Activated T-helper 17 cell treated with anti-CD3 and anti-CD28 coated beads, Interleukin-2, amount 50 U/mL, for 72 hours (primary cell): ENCODE measurements around the gene AGMO. TPM values are rescaled to one million over a fixed set of nuclear protein-coding genes. Genes with fewer than 3 reads are reported as not detected.
"Not testable (repeated sequence)": the region's sequence is repeated elsewhere in the genome, so short reads cannot be mapped to it uniquely, and the experiment has no call there.

Source experiments
- ATAC-seq: fragments of 150-1000 bp; cut with Tn5 transposase; replicated peaks from 2 replicates; pipeline ENCODE4 v1.10.0; 2021; ENCODE audit warnings: mild to moderate bottlenecking, moderate library complexity
- H3K27ac Mint-ChIP-seq: one replicate; pipeline ENCODE4 v1.8.0; 2022; ENCODE audit warnings: mixed read lengths
- H3K27me3 Mint-ChIP-seq: one replicate; pipeline ENCODE4 v1.8.0; 2022; ENCODE audit warnings: mixed read lengths
- H3K36me3 Mint-ChIP-seq: one replicate; pipeline ENCODE4 v1.8.0; 2022; ENCODE audit warnings: low read depth, mild to moderate bottlenecking, mixed read lengths
- H3K4me1 Mint-ChIP-seq: one replicate; pipeline ENCODE4 v1.8.0; 2022; ENCODE audit warnings: mixed read lengths
- H3K4me3 Mint-ChIP-seq: one replicate; pipeline ENCODE4 v1.8.0; 2022; ENCODE audit warnings: mild to moderate bottlenecking, mixed read lengths
- H3K9me3 Mint-ChIP-seq: one replicate; pipeline ENCODE4 v1.8.0; 2022; ENCODE audit warnings: mixed read lengths
- total RNA-seq, 2 donors: library from RNA; stranded (reverse); gene quantifications; one replicate each; pipeline ENCODE4 v1.2.3, GENCODE V29; 2022

AGMO gene
- total RNA-seq, 2 donors from 2014 or later, result not detected

DNA sequence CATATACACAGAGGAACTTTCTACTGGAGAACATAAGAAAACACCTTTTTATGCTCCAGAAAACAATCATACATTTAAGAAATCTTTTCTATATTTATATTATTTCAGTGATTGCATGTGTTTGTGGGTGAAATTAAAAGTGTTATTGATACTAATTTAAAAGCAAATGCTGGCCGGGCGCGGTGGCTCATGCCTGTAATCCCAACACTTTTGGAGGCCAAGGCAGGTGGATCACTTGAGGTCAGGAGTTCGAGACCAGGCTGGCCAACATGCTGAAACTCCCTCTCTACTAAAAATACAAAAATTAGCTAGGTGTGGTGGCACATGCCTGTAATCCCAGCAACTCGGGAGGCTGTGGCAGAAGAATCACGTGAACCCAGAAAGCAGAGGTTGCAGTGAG lies 260.8 kb downstream of the AGMO start:
- H3K9me3 Mint-ChIP-seq, H3K4me1 Mint-ChIP-seq, H3K27ac Mint-ChIP-seq, ATAC-seq, H3K4me3 Mint-ChIP-seq, H3K27me3 Mint-ChIP-seq, H3K36me3 Mint-ChIP-seq: not testable (repeated sequence)

DNA sequence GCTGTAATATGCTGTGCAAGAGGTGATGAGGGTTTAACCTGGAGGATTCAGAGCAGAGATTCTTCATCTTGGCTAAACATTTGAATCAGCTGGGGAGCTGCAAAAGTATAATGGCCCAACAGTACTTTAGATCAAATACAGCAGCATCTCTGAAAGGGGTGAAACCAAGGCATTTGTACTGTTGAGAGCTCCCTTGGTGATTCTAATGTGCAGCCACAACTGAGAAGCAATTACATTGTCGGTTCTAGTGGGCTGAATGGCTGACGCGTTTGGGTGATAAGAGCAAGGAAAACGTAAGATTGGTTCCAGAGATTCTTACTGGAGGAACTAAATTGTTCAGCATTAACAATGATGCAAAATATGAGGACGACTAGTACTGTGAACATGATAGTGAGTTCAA lies 269.7 kb downstream of the AGMO start:
- Mint-ChIP-seq H3K9me3 (no peaks in the 10 kb centered on the region), H3K4me1 (no peaks in the 10 kb centered on the region), H3K27ac (no peak overlapping the region), H3K27me3 (no peaks in the 10 kb centered on the region), H3K4me3 (no peak overlapping the region), H3K36me3 (no peaks in the 10 kb centered on the region)
- ATAC-seq, result no peak

GRCh38 chr7:15291699-15292098 lies 270.1 kb downstream of the AGMO start:
- Mint-ChIP-seq H3K4me3 (no peak overlapping the region), H3K27ac (no peak overlapping the region), H3K4me1 (no peaks in the 10 kb centered on the region), H3K9me3 (no peaks in the 10 kb centered on the region), H3K36me3 (no peaks in the 10 kb centered on the region), H3K27me3 (no peaks in the 10 kb centered on the region)
- ATAC-seq, result no peak

DNA sequence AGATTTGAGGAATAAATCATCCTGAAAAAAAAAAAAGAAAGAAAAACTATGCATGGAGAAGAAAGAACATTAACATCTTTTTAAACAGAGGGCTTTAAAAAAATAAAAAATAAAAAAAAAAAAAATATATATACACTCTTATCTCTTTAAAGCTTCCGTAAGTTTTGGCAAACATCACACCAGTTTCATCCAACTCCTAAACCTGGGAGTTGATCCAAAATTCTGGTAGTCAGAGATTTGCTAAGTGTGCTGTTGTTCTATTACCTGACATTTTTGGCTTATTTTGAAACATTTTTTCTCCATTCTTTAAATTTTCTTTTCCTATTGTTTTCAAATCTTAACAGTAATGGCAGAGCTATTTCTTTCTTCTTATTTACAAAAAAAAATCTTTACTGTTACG lies 273.1 kb downstream of the AGMO start:
- Mint-ChIP-seq H3K36me3 (no peaks in the 10 kb centered on the region), H3K4me3 (no peak overlapping the region), H3K27me3 (no peaks in the 10 kb centered on the region)

DNA sequence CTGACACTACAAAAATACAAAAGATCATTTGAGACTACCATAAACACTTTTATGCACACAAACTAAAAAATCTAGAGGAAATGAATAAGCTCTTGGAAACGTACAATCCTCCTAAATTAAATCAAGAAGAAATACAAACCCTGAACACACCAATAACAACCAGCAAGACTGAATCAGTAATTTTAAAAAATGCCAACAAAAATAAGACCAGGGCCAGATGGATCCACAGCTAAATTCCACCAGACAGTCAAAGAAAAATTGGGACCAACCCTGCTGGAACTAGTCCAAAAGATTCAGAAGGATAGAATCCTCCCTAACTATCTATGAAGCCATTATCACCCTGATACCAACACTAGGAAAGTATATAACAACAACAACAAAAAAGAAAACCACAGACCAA lies 277.4 kb downstream of the AGMO start:
- H3K27ac Mint-ChIP-seq, result no peak overlapping the region
- H3K36me3 Mint-ChIP-seq, result no peaks in the 10 kb centered on the region
- H3K27me3 Mint-ChIP-seq, result no peaks in the 10 kb centered on the region
- no peak for ATAC-seq
- H3K9me3 Mint-ChIP-seq, result peaks cover 24% of the 10 kb centered on the region
- H3K4me3 Mint-ChIP-seq, result no peak overlapping the region
- no peaks in the 10 kb centered on the region for H3K4me1 Mint-ChIP-seq

More for the DNA sequence above, 273.1 kb downstream of the AGMO start:
- Mint-ChIP-seq H3K4me1 (no peaks in the 10 kb centered on the region), H3K9me3 (peaks cover 11% of the 10 kb centered on the region), H3K27ac (no peak overlapping the region)
- ATAC-seq, result no peak

GRCh38 chr7:15280078-15280733 lies 281.6 kb downstream of the AGMO start:
- no peak overlapping the region for H3K27ac Mint-ChIP-seq
- no peaks in the 10 kb centered on the region for H3K27me3 Mint-ChIP-seq
- H3K9me3 Mint-ChIP-seq, result peaks cover 25% of the 10 kb centered on the region
- no peak for ATAC-seq
- H3K36me3 Mint-ChIP-seq, result no peaks in the 10 kb centered on the region
- no peaks in the 10 kb centered on the region for H3K4me1 Mint-ChIP-seq
- no peak overlapping the region for H3K4me3 Mint-ChIP-seq

- ATAC-seq, result no peak
- Mint-ChIP-seq H3K27me3 (no peaks in the 10 kb centered on the region), H3K36me3 (no peaks in the 10 kb centered on the region), H3K4me1 (no peaks in the 10 kb centered on the region), H3K27ac (no peak overlapping the region), H3K9me3 (peaks cover 26% of the 10 kb centered on the region), H3K4me3 (no peak overlapping the region)
These were observed 282.2 kb downstream of the AGMO start for GRCh38 chr7:15279640-15280039.

DNA sequence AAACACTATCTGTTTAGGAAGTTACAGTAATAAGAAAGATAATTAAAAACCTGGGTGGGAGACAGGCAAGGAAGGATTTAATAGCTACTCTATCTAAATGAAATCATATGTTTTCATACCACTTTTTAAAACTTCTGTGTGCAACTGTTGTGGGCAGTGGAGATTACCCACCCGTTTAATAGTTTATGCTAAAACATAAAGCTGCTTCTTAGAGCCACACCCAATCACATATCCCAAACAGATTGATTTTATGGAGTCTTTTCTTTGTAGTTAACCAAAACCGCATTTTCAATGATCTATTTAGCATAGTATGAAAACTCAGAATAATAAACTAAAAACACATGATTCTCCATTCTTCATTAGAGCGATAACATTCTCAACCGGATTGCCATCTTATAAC lies 304.1 kb downstream of the AGMO start:
- no peak overlapping the region for H3K27ac Mint-ChIP-seq
- H3K9me3 Mint-ChIP-seq, result peaks cover 29% of the 10 kb centered on the region
- no peaks in the 10 kb centered on the region for H3K4me1 Mint-ChIP-seq
- H3K36me3 Mint-ChIP-seq, result no peaks in the 10 kb centered on the region
- H3K27me3 Mint-ChIP-seq, result no peaks in the 10 kb centered on the region
- no peak for ATAC-seq
- no peak overlapping the region for H3K4me3 Mint-ChIP-seq

DNA sequence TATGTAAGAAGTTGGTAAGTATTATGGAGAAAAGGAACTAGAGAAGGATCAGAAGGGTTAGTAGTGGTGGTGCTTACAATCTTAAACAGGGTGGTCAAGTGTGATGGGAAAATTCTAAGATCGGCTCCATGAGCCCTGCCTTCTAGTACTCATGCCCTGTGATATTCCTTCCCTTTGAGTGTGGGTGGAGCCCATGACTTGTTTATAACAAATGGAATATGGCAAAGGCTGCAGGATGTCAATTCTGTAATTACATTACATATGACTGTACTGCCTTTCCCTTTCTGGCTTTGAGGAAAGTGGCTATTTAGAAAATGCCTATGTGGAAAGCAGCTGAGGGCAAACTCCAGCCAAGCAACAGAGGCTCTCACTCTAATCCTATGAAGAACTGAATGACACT lies 309.6 kb downstream of the AGMO start:
- Mint-ChIP-seq H3K4me1 (no peaks in the 10 kb centered on the region), H3K27me3 (no peaks in the 10 kb centered on the region), H3K9me3 (peaks cover 13% of the 10 kb centered on the region), H3K27ac (no peak overlapping the region), H3K4me3 (no peak overlapping the region), H3K36me3 (no peaks in the 10 kb centered on the region)
- no peak for ATAC-seq

- no peaks in the 10 kb centered on the region for H3K36me3 Mint-ChIP-seq
- peaks cover 10% of the 10 kb centered on the region for H3K9me3 Mint-ChIP-seq
- no peak overlapping the region for H3K27ac Mint-ChIP-seq
- ATAC-seq, result no peak
- H3K4me3 Mint-ChIP-seq, result no peak overlapping the region
- H3K27me3 Mint-ChIP-seq, result no peaks in the 10 kb centered on the region
- H3K4me1 Mint-ChIP-seq, result no peaks in the 10 kb centered on the region
These were observed 313.3 kb downstream of the AGMO start for GRCh38 chr7:15248514-15248913.

- H3K27me3 Mint-ChIP-seq, result no peaks in the 10 kb centered on the region
- H3K27ac Mint-ChIP-seq, result no peak overlapping the region
- no peaks in the 10 kb centered on the region for H3K36me3 Mint-ChIP-seq
- H3K4me1 Mint-ChIP-seq, result no peaks in the 10 kb centered on the region
- H3K9me3 Mint-ChIP-seq, result peaks cover 7% of the 10 kb centered on the region
- no peak for ATAC-seq
- H3K4me3 Mint-ChIP-seq, result no peak overlapping the region
These were observed 316.0 kb downstream of the AGMO start for GRCh38 chr7:15245831-15246230.

DNA sequence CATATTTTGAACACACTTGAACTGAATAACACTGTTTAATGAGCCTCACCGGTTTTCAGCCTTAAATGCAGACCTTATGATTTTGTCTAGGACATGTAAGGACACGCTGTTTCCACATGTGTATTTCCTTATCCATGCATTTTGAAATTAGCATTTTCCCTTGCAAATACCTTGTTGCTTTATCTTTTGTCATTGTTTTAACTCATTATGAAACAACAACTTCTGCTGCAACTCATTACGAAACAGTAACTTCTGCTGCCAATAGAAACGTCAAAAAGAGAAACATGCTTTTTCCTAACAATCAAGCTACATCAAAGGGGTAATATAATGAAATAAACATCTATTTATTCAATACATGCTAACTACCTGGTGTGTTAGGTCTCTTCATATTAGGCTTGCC lies 322.0 kb downstream of the AGMO start:
- H3K27me3 Mint-ChIP-seq, result no peaks in the 10 kb centered on the region
- ATAC-seq, result no peak
- H3K4me3 Mint-ChIP-seq, result no peak overlapping the region
- no peaks in the 10 kb centered on the region for H3K4me1 Mint-ChIP-seq
- no peaks in the 10 kb centered on the region for H3K36me3 Mint-ChIP-seq
- H3K9me3 Mint-ChIP-seq, result no peaks in the 10 kb centered on the region
- no peak overlapping the region for H3K27ac Mint-ChIP-seq

- Mint-ChIP-seq H3K27ac (no peak overlapping the region), H3K9me3 (peaks cover 7% of the 10 kb centered on the region), H3K4me1 (no peaks in the 10 kb centered on the region), H3K4me3 (no peak overlapping the region), H3K36me3 (no peaks in the 10 kb centered on the region), H3K27me3 (no peaks in the 10 kb centered on the region)
- ATAC-seq, result no peak
These were observed 324.9 kb downstream of the AGMO start for GRCh38 chr7:15236952-15237351.

DNA sequence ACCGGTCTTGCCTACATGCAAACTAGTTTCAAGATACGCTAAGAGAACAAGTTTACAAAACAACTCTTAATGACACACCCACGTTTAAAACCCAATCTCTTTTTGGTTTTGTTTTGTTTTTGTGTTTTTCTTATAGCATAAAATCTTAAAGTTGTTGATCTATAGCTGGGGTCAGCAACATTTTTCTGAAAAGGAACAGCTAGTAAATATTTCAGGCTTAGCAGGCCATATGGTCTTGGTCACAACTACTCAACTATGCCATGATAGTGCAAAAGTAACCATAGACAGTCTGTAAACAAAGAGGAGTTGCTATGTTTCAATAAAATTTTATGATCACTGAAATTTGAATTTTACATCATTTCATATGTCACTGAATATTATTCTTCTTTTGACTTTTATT lies 327.4 kb downstream of the AGMO start:
- Mint-ChIP-seq H3K9me3 (peaks cover 14% of the 10 kb centered on the region), H3K4me1 (no peaks in the 10 kb centered on the region), H3K4me3 (no peak overlapping the region), H3K27ac (no peak overlapping the region), H3K27me3 (no peaks in the 10 kb centered on the region), H3K36me3 (no peaks in the 10 kb centered on the region)
- ATAC-seq, result no peak

DNA sequence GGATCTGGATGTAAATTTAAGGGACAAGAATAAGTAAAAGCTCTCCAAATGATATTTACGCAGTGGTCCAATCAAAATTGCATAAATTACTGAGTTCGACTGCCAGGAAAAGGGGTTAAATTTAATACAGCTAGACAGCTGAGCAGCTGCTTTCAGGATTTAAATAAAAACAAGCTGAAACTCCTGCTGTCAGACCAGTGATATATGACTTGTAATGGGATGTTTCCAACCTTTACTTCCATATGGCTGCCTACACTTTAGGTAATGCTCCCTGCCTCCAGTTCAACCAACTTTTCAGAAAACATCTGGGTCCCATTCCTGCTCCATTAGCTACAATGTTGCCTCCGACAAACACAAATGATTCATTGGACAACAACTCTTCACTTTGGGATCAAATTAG lies 333.0 kb downstream of the AGMO start:
- no peaks in the 10 kb centered on the region for H3K27me3 Mint-ChIP-seq
- peaks cover 24% of the 10 kb centered on the region for H3K9me3 Mint-ChIP-seq
- no peaks in the 10 kb centered on the region for H3K36me3 Mint-ChIP-seq
- H3K4me1 Mint-ChIP-seq, result no peaks in the 10 kb centered on the region
- H3K4me3 Mint-ChIP-seq, result no peak overlapping the region
- no peak overlapping the region for H3K27ac Mint-ChIP-seq
- no peak for ATAC-seq

DNA sequence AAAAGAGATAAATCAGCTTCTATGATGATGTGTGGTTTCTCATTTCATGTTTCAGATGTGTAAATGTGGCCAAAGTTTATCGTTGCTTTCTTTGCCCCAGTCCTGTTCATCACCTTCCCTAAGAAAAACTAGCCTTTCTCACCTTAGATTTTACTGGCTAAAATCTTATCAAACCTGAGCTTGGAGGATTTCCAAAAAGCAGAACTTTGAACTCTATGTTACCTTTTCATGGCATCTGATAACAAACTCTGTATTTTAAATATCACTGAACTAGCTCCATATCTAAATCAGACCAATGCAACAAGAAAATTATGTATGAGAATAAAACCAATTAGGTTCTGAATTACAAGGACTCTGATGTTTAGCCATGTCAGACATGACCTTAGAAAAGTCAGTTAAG lies 335.8 kb downstream of the AGMO start:
- Mint-ChIP-seq H3K4me3 (no peak overlapping the region), H3K4me1 (no peaks in the 10 kb centered on the region), H3K9me3 (peaks cover 14% of the 10 kb centered on the region), H3K27me3 (no peaks in the 10 kb centered on the region), H3K36me3 (no peaks in the 10 kb centered on the region), H3K27ac (no peak overlapping the region)
- ATAC-seq, result no peak
